HG03571 (cell line): ENCODE measurements around the gene GATAD2A.

ENCODE experiments used
- ATAC-seq: cut with Tn5 transposase; IDR thresholded peaks from one replicate; pipeline ENCODE4 v1.9.1; 2021; ENCODE audit not compliant: unreplicated experiment

The GATAD2A gene

GRCh38 chr19:19504754-19505668 is 99.5 kb downstream of the GATAD2A start:
- ATAC-seq = no peak

GRCh38 chr19:19505669-19506326 is 100.3 kb downstream of the GATAD2A start:
- no peak for ATAC-seq

GRCh38 chr19:19506592-19506991 is 101.1 kb downstream of the GATAD2A start:
- no peak for ATAC-seq

- no peak for ATAC-seq
Observed at GRCh38 chr19:19507354-19507753, 101.9 kb downstream of the GATAD2A start.

GRCh38 chr19:19508217-19508616 is 102.7 kb downstream of the GATAD2A start:
- ATAC-seq = no peak

- no peak for ATAC-seq
Observed at GRCh38 chr19:19510432-19510831, 105.0 kb downstream of the GATAD2A start.

GRCh38 chr19:19513682-19514081 is 108.2 kb downstream of the GATAD2A start:
- ATAC-seq = no peak

- ATAC-seq = no peak
Observed at GRCh38 chr19:19514215-19514657, 108.8 kb downstream of the GATAD2A start.

GRCh38 chr19:19514881-19515641 is 109.6 kb downstream of the GATAD2A start, which contains the start of gene TSSK6:
TSS of gene TSSK6 (minus strand) at chr19:19515548. CDS start at chr19:19515427, 121 bp downstream.
- ATAC-seq = no peak

- peak; percentile 82 for ATAC-seq
Observed at GRCh38 chr19:19515642-19516519, 110.4 kb downstream of the GATAD2A start, which contains the start of gene NDUFA13. TSS of gene NDUFA13 (plus strand) at chr19:19516225. CDS start at chr19:19516239, 14 bp downstream.

- no peak for ATAC-seq
Observed at GRCh38 chr19:19517235-19517619, 111.8 kb downstream of the GATAD2A start.

- no peak for ATAC-seq
Observed at GRCh38 chr19:19520989-19521388, 115.5 kb downstream of the GATAD2A start.

GRCh38 chr19:19523177-19523576 is 117.7 kb downstream of the GATAD2A start:
- no peak for ATAC-seq

- no peak for ATAC-seq
Observed at GRCh38 chr19:19524053-19524452, 118.6 kb downstream of the GATAD2A start.

- ATAC-seq = no peak
Observed at GRCh38 chr19:19525611-19526380, 120.3 kb downstream of the GATAD2A start.

GRCh38 chr19:19526581-19527370 is 121.3 kb downstream of the GATAD2A start:
- no peak for ATAC-seq

- ATAC-seq = no peak
Observed at GRCh38 chr19:19527371-19527656, 121.8 kb downstream of the GATAD2A start.

GRCh38 chr19:19527674-19528625 is 122.5 kb downstream of the GATAD2A start:
- ATAC-seq = no peak
